ENCODE data around the gene HSPA1B. TPM values are rescaled to one million over a fixed set of nuclear protein-coding genes. Genes with fewer than 3 reads are reported as not detected.
A peak's percentile ranks its signal among the peaks of the same experiment; 100 is the strongest.
"Not testable (repeated sequence)": the region's sequence is repeated elsewhere in the genome, so short reads cannot be mapped to it uniquely, and the experiment has no call there.

HSPA1B gene
- total RNA-seq, 6 experiments from 2014 or later: 41.5 to 144 (median 47.5) TPM

GRCh38 chr6:31837369-31838113, 10.0 kb downstream of the HSPA1B start:
- 27% methylated on average over 1 of the region's 1 CpG for whole genome bisulfite sequencing (ENCODE audit: insufficient coverage, low coverage, low lambda C conversion rate, missing lambda C conversion rate)
- no peak for ATAC-seq
- H3K4me1 ChIP-seq: peaks cover 0 to 32% (median 13%) of the 10 kb centered on the region in 4 donors
- no peaks in the 10 kb centered on the region for H3K9me3 ChIP-seq
- intact Hi-C loops (cut with DNase I): loop anchor here (10.0 kb wide), 1 partner anchor 63 kb away; the partner anchor contains the start of gene VWA7 (in 2 of the 2)
- peak overlapping the region in 1 of 3 donors; percentile 21 for H3K4me3 ChIP-seq
- H3K36me3 ChIP-seq: peaks cover 11 to 41% (median 24%) of the 10 kb centered on the region in 4 donors
- no peaks in the 10 kb centered on the region for H3K27me3 ChIP-seq
- H3K27ac ChIP-seq: peak overlapping the region in 2 of 3 donors; percentile 20 to 94
- no peak for DNase-seq
- TF ChIP-seq POLR2A (IDR thresholded peaks at IDR 0.05) (no peak), CTCF (IDR thresholded peaks at IDR 0.05) (no peak)

- H3K36me3 ChIP-seq: peaks cover 11 to 41% (median 24%) of the 10 kb centered on the region in 4 donors
- H3K27me3 ChIP-seq, H3K4me3 ChIP-seq, DNase-seq, H3K9me3 ChIP-seq, H3K27ac ChIP-seq, ATAC-seq: not testable (repeated sequence)
- WGBS (ENCODE audit: insufficient coverage, low coverage, low lambda C conversion rate, missing lambda C conversion rate): 94% methylated on average over 8 of the region's 9 CpGs
- intact Hi-C loops (cut with DNase I): loop anchor here (10.0 kb wide), 1 partner anchor 63 kb away; the partner anchor contains the start of gene VWA7 (in 2 of the 2)
- H3K4me1 ChIP-seq: peaks cover 0 to 28% (median 13%) of the 10 kb centered on the region in 4 donors
Observed at GRCh38 chr6:31838114-31838553, 10.6 kb downstream of the HSPA1B start.

DNA sequence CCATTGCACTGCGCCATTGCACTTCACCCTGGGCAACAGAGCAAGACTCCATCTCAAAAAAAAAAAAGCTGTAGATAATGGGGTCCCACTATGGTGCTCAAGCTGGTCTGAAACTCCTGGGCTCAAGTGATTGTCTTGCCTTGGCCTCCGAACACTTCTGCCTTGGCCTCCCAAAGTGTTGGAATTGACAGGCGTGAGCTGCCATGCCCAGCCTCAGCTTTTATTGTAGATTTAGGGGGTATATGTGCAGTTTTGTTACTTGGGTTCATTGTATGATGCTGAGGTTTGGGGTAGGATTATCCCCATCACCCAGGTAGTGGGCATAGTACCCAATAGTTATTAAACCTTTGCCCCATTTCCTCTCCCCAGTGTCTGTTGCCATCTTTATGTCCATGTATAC, 11.4 kb downstream of the HSPA1B start:
- no peak overlapping the region for H3K27ac ChIP-seq
- WGBS (ENCODE audit: insufficient coverage, low coverage, low lambda C conversion rate, missing lambda C conversion rate): 67% methylated on average over 1 of the region's 3 CpGs
- no peaks in the 10 kb centered on the region for H3K27me3 ChIP-seq
- H3K9me3 ChIP-seq: no peaks in the 10 kb centered on the region
- H3K4me3 ChIP-seq: no peak overlapping the region
- intact Hi-C loops (cut with DNase I): loop anchor here (10.0 kb wide), 1 partner anchor 64 kb away; the partner anchor contains the start of gene VWA7 (in 2 of the 2)
- ATAC-seq (no peak), DNase-seq (no peak)
- H3K4me1 ChIP-seq: peaks cover 0 to 27% (median 11%) of the 10 kb centered on the region in 4 donors
- no peak for TF ChIP-seq CTCF (IDR thresholded peaks at IDR 0.05)
- no peak for TF ChIP-seq POLR2A (IDR thresholded peaks at IDR 0.05)
- peaks cover 11 to 41% (median 24%) of the 10 kb centered on the region in 4 donors for H3K36me3 ChIP-seq

DNA sequence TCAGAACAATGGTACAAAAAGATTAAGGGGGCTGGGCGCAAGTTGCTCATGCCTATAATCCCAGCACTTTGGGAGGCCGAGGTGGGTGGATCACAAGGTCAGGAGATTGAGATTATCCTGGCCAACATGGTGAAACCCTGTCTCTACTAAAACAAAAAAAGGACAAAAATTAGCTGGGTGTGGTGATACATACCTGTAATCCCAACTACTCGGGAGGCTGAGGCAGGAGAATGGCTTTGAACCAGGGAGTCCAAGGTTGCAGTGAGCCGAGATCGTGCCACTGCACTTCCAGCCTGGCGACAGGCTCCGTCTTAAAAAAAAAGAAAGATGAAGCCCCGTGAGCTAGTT, 12.2 kb downstream of the HSPA1B start:
- H3K4me1 ChIP-seq: peaks cover 0 to 27% (median 10%) of the 10 kb centered on the region in 4 donors
- H3K9me3 ChIP-seq, H3K4me3 ChIP-seq, ATAC-seq, H3K27me3 ChIP-seq, DNase-seq, H3K27ac ChIP-seq: not testable (repeated sequence)
- peaks cover 11 to 41% (median 24%) of the 10 kb centered on the region in 4 donors for H3K36me3 ChIP-seq
- 86% methylated on average over 8 of the region's 8 CpGs for WGBS (ENCODE audit: insufficient coverage, low coverage, low lambda C conversion rate, missing lambda C conversion rate)
- intact Hi-C loops (cut with DNase I): loop anchor here (10.0 kb wide), 1 partner anchor 65 kb away; the partner anchor contains the start of gene VWA7 (in 2 of the 2)

DNA sequence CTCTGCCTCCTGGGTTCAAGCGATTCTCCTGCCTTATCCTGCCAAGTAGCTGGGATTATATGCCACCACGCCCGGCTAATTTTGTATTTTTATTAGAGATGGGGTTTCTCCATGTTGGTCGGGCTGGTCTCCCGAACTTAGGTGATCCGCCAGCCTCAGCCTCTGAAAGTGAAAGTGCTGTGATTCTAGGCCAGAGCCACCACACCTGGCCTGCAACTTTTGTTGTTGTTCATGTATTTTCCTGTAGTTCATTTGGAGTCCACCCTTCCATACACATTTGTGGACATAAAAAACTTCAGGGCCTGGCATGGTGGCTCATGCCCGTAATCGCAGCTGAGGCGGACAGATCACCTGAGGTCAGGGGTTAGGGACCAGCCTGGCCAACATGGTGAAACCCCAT, 14.5 kb downstream of the HSPA1B start:
- peaks cover 0 to 14% (median 4%) of the 10 kb centered on the region in 4 donors for H3K4me1 ChIP-seq
- no peaks in the 10 kb centered on the region for H3K27me3 ChIP-seq
- H3K9me3 ChIP-seq: no peaks in the 10 kb centered on the region
- WGBS (ENCODE audit: insufficient coverage, low coverage, low lambda C conversion rate, missing lambda C conversion rate): 97% methylated on average over 9 of the region's 9 CpGs
- no peak for ATAC-seq
- H3K4me3 ChIP-seq: no peak overlapping the region
- no peak overlapping the region for H3K27ac ChIP-seq
- DNase-seq: no peak
- TF ChIP-seq CTCF (IDR thresholded peaks at IDR 0.05) (no peak), POLR2A (IDR thresholded peaks at IDR 0.05) (no peak)
- intact Hi-C loops (cut with DNase I): no loop called here
- H3K36me3 ChIP-seq: peaks cover 11 to 41% (median 24%) of the 10 kb centered on the region in 4 donors

Data from right lobe of liver (tissue), 6 donors.